Choroid plexus epithelial cell (primary cell): ENCODE data around the gene POU2F3.

Experiments used
- DNase-seq: peaks from one replicate; pipeline ENCODE4 v3.0.0-alpha.2; 2010; ENCODE audit warnings: low read depth
- H3K4me3 ChIP-seq: 2 replicates; pipeline ENCODE4 v1.5.1; 2011; ENCODE audit warnings: low read depth, mild to moderate bottlenecking, control low read depth, low read length, moderate library complexity
- CTCF ChIP-seq: conservative IDR thresholded peaks from 2 replicates; pipeline ENCODE4 v1.5.1; 2011; ENCODE audit warnings: low read depth, mild to moderate bottlenecking, control low read depth, inconsistent platforms, low read length, moderate library complexity

The POU2F3 gene

GRCh38 chr11:120294096-120294495, 54.2 kb downstream of the POU2F3 start:
- H3K4me3 ChIP-seq, result no peak overlapping the region
- no peak for DNase-seq
- TF ChIP-seq CTCF, result no peak

GRCh38 chr11:120295099-120295498, 55.2 kb downstream of the POU2F3 start:
- no peak for DNase-seq
- H3K4me3 ChIP-seq, result no peak overlapping the region
- TF ChIP-seq CTCF, result no peak

- H3K4me3 ChIP-seq, result no peak overlapping the region
- TF ChIP-seq CTCF, result no peak
- no peak for DNase-seq
Observed at GRCh38 chr11:120296554-120296953, 56.6 kb downstream of the POU2F3 start.

- TF ChIP-seq CTCF, result no peak
- no peak for DNase-seq
- H3K4me3 ChIP-seq, result no peak overlapping the region
Observed at GRCh38 chr11:120298461-120298860, 58.5 kb downstream of the POU2F3 start.

GRCh38 chr11:120302001-120302805, 62.3 kb downstream of the POU2F3 start:
- no peak overlapping the region for H3K4me3 ChIP-seq
- no peak for TF ChIP-seq CTCF
- DNase-seq, result no peak

GRCh38 chr11:120303004-120303637, 63.2 kb downstream of the POU2F3 start:
- TF ChIP-seq CTCF, result peak; percentile 91
- no peak overlapping the region for H3K4me3 ChIP-seq
- peak; percentile 79 for DNase-seq
